Fibroblast of lung (primary cell): ENCODE data around the gene GAS7.

Experiments
- EZH2 ChIP-seq: IDR thresholded peaks from 2 replicates; pipeline ENCODE4 v1.5.1; 2012; ENCODE audit warnings: low read length, control low read depth, mild to moderate bottlenecking; ENCODE audit errors: missing control alignments
- TF ChIP-seq, protein P1 (sequence below), 2 donors: IDR thresholded peaks in 1 of 2; conservative IDR thresholded peaks in 1 of 2; 1 replicate in 1 of 2; 2 replicates in 1 of 2; pipeline ENCODE4 v1.5.1; 2011 to 2012; ENCODE audit warnings: low read length in 2 of 2, control low read depth in 1 of 2, inconsistent platforms in 1 of 2, low read depth in 1 of 2, mild to moderate bottlenecking in 1 of 2

DNA sequence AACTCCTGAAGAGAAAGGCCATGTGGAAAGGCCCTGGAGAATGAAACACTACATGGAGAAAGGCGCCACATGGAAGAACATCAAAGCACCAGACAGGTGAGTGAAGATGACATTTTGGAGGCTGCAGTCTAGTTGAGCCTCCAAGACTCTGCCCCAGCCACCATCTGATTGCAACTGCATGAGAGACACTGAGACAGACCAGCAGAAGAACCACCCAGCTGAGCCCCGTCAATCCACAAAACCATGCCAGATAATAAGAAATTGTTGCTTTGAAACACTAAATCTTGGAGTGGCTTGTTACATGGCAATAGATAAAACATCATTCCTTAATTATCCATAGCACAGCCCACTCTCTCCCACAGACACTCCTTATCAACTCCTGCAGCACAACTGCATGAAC, 4.8 kb downstream of the GAS7 start:
- no peak for TF ChIP-seq EZH2
- TF ChIP-seq, protein P1, sequence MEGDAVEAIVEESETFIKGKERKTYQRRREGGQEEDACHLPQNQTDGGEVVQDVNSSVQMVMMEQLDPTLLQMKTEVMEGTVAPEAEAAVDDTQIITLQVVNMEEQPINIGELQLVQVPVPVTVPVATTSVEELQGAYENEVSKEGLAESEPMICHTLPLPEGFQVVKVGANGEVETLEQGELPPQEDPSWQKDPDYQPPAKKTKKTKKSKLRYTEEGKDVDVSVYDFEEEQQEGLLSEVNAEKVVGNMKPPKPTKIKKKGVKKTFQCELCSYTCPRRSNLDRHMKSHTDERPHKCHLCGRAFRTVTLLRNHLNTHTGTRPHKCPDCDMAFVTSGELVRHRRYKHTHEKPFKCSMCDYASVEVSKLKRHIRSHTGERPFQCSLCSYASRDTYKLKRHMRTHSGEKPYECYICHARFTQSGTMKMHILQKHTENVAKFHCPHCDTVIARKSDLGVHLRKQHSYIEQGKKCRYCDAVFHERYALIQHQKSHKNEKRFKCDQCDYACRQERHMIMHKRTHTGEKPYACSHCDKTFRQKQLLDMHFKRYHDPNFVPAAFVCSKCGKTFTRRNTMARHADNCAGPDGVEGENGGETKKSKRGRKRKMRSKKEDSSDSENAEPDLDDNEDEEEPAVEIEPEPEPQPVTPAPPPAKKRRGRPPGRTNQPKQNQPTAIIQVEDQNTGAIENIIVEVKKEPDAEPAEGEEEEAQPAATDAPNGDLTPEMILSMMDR (conservative IDR thresholded peaks at IDR 0.05 in 1 of 2, IDR thresholded peaks at IDR 0.05 in 1 of 2; ENCODE audit: low read depth in 1 of 2, low read length in 2 of 2) = no peak
